MM.1S (cell line): ENCODE results near the gene FASTKD3.

Source experiments
- EZH2 ChIP-seq: fragments of 300-600 bp; sonication (generic); optimal IDR thresholded peaks from 2 replicates; pipeline ENCODE3; 2017; ENCODE audit warnings: low read depth, mild to moderate bottlenecking, antibody characterized with exemption, low read length, mixed read lengths
- EZH2phosphoT487 ChIP-seq: fragments of 300-600 bp; sonication (generic); IDR thresholded peaks from 2 replicates; pipeline ENCODE4 v1.6.1; 2018; ENCODE audit warnings: antibody characterized with exemption, low read length
- TF ChIP-seq, protein P1 (sequence below): fragments of 300-600 bp; sonication (generic); IDR thresholded peaks from 2 replicates; pipeline ENCODE4 v1.5.1; 2016; ENCODE audit warnings: antibody characterized with exemption, low read length, mixed read lengths

DNA sequence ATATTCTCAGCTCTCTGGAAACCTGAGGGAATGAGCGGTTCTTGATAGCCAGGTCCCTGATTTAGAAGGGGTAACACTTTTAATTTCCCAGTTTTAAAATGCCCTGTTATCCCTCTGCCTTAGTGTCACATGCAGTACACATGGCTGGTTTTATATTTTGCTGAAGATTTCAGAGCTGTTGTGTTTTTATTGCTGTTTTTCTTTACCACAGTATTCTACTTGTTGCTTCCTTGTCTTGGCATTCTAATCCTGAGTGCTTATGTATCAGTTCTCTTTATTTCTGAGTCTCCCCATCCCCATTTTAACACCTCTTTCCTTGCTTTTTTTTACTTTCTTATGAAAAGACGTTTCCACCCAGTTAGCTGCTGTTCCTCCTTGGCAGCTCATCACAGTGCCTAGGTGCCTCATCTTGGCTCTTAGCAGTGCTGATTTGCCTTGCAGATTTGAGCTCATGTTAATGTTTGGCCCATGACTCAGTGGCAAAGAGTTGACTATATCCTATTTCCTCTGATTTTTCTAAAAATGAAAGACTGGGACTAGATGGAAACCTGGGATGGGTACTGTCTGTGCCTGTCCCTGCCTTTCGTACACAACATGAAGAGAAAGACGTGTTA lies 3.8 kb upstream of the FASTKD3 start:
- TF ChIP-seq, protein P1, sequence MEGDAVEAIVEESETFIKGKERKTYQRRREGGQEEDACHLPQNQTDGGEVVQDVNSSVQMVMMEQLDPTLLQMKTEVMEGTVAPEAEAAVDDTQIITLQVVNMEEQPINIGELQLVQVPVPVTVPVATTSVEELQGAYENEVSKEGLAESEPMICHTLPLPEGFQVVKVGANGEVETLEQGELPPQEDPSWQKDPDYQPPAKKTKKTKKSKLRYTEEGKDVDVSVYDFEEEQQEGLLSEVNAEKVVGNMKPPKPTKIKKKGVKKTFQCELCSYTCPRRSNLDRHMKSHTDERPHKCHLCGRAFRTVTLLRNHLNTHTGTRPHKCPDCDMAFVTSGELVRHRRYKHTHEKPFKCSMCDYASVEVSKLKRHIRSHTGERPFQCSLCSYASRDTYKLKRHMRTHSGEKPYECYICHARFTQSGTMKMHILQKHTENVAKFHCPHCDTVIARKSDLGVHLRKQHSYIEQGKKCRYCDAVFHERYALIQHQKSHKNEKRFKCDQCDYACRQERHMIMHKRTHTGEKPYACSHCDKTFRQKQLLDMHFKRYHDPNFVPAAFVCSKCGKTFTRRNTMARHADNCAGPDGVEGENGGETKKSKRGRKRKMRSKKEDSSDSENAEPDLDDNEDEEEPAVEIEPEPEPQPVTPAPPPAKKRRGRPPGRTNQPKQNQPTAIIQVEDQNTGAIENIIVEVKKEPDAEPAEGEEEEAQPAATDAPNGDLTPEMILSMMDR, result no peak
- TF ChIP-seq EZH2 (no peak), EZH2phosphoT487 (no peak)
